CD4-positive, alpha-beta T cell treated with Interferon alpha-2 for 1 hour (primary cell): ENCODE measurements around the gene RAB22A.

Experiments used
- DNase-seq, 2 donors: peaks; one replicate each; pipeline ENCODE4 v3.0.0-alpha.2; 2020 to 2022

The RAB22A gene

GRCh38 chr20:58309591-58310290 is at the start of gene RAB22A:
Gene RAB22A, plus strand, starts transcription at chr20:58309715. Its CDS starts 262 bp downstream, at chr20:58309977.
- peak; percentile 80 to 83 for DNase-seq

- no peak for DNase-seq
Measured at GRCh38 chr20:58260006-58260405, 49.5 kb upstream of the RAB22A start.

GRCh38 chr20:58261660-58262059 is 47.9 kb upstream of the RAB22A start:
- DNase-seq = no peak

- no peak for DNase-seq
Measured at GRCh38 chr20:58264271-58264670, 45.2 kb upstream of the RAB22A start.

GRCh38 chr20:58267389-58268215 is 41.9 kb upstream of the RAB22A start:
- DNase-seq = no peak

- DNase-seq = no peak
Measured at GRCh38 chr20:58268421-58268821, 41.1 kb upstream of the RAB22A start.

- no peak for DNase-seq
Measured at GRCh38 chr20:58268936-58269619, 40.4 kb upstream of the RAB22A start.

GRCh38 chr20:58271606-58272351 is 37.7 kb upstream of the RAB22A start:
- DNase-seq = no peak

GRCh38 chr20:58274384-58274783 is 35.1 kb upstream of the RAB22A start:
- DNase-seq = no peak

GRCh38 chr20:58277107-58277506 is 32.4 kb upstream of the RAB22A start:
- no peak for DNase-seq

GRCh38 chr20:58277578-58278472 is 31.7 kb upstream of the RAB22A start:
- DNase-seq = no peak

GRCh38 chr20:58286729-58287128 is 22.8 kb upstream of the RAB22A start:
- no peak for DNase-seq

GRCh38 chr20:58287638-58288037 is 21.9 kb upstream of the RAB22A start:
- DNase-seq = no peak

GRCh38 chr20:58289143-58289542 is 20.4 kb upstream of the RAB22A start:
- DNase-seq = no peak

- no peak for DNase-seq
Measured at GRCh38 chr20:58293453-58293852, 16.1 kb upstream of the RAB22A start.

GRCh38 chr20:58294497-58295455 is 14.7 kb upstream of the RAB22A start:
- no peak for DNase-seq

GRCh38 chr20:58296051-58296837 is 13.3 kb upstream of the RAB22A start:
- DNase-seq = no peak

GRCh38 chr20:58297394-58297793 is 12.1 kb upstream of the RAB22A start:
- DNase-seq = no peak

- DNase-seq = no peak
Measured at GRCh38 chr20:58300321-58300720, 9.2 kb upstream of the RAB22A start.

GRCh38 chr20:58303547-58303946 is 6.0 kb upstream of the RAB22A start:
- DNase-seq = no peak
